22Rv1 (cell line): ENCODE results near the gene SAMD4A.

Source experiments
- H3K27ac ChIP-seq: fragments of 450-650 bp; 2 replicates; pipeline ENCODE4 v1.5.1; 2017
- ZFX ChIP-seq: fragments of 450-650 bp; IDR thresholded peaks from 2 replicates; pipeline ENCODE4 v1.6.1; 2017; ENCODE audit warnings: antibody characterized with exemption, borderline replicate concordance
- TF ChIP-seq, protein P1 (sequence below): fragments of 450-650 bp; IDR thresholded peaks from 2 replicates; pipeline ENCODE4 v1.5.1; 2017; ENCODE audit warnings: mild to moderate bottlenecking

Gene SAMD4A

DNA sequence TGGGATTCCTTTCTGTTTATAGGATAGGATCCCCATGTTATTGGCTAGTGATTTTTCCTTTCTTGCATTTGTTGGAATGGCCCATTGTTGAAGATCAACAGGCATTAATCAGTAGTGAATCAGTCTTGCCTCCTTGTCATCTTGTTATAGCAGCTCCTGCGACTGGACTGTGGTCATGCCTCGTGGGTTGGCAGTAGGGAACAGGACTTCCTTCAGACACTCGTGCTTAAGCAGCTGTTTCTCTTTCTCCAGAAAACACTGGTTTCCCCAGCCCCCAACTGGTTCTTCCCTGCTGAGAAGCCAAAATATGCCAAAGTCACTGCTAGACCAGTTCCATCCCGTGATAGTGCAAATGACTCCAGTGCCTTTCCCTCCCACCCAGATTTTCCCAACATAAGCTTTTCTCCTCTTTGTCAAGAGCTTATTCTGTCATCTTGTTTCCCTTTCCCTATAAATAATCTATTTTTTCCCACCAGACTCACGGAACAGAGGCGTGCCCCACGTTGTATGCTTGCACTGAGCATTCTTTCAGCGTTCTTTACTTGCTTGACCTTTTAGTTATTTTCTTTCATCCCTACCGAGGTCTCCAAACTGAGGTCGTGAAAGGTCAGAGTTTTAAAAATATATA lies 83.5 kb downstream of the SAMD4A start:
- no peak overlapping the region for H3K27ac ChIP-seq
- no peak for TF ChIP-seq ZFX
- TF ChIP-seq, protein P1, sequence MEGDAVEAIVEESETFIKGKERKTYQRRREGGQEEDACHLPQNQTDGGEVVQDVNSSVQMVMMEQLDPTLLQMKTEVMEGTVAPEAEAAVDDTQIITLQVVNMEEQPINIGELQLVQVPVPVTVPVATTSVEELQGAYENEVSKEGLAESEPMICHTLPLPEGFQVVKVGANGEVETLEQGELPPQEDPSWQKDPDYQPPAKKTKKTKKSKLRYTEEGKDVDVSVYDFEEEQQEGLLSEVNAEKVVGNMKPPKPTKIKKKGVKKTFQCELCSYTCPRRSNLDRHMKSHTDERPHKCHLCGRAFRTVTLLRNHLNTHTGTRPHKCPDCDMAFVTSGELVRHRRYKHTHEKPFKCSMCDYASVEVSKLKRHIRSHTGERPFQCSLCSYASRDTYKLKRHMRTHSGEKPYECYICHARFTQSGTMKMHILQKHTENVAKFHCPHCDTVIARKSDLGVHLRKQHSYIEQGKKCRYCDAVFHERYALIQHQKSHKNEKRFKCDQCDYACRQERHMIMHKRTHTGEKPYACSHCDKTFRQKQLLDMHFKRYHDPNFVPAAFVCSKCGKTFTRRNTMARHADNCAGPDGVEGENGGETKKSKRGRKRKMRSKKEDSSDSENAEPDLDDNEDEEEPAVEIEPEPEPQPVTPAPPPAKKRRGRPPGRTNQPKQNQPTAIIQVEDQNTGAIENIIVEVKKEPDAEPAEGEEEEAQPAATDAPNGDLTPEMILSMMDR: no peak

DNA sequence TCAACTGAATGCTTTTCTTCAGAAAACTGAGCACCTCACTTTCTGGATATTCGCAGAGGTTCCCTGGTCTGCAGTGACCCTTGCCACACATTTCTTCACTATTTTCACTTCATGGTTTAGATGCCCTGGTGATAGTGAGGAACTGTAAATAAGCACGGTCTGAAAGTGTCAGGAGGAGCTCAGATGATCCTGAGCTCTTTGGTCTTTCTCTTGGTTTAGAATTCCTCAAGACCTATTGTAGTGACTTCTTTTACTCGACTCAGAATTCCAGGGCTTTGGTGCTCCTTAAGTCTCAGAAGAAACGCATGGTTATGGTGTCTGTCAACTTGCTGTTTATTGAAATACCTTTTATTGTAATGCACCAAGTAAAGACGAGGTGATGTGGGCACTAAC lies 84.0 kb downstream of the SAMD4A start:
- no peak overlapping the region for H3K27ac ChIP-seq
- TF ChIP-seq ZFX: no peak
- TF ChIP-seq, protein P1: no peak

DNA sequence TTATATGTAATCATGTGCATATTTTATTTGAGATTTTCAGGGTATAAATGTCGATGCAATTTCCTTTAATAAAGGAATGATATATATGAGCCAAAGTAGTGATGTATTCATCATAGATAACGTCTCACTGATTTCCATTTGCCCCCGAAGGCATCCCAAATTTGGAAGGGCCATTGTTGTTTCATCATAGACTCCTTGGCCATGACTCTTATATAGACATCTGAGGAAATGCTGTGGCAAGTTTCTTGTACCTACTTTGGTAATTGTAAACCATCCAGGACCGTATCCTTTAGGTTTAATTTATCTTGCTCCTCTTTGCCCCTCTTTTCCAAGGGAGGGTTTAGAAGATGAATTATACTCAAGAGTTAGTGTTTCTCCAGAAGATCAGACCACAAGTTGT lies 84.7 kb downstream of the SAMD4A start:
- TF ChIP-seq, protein P1: no peak
- no peak for TF ChIP-seq ZFX
- H3K27ac ChIP-seq: no peak overlapping the region

DNA sequence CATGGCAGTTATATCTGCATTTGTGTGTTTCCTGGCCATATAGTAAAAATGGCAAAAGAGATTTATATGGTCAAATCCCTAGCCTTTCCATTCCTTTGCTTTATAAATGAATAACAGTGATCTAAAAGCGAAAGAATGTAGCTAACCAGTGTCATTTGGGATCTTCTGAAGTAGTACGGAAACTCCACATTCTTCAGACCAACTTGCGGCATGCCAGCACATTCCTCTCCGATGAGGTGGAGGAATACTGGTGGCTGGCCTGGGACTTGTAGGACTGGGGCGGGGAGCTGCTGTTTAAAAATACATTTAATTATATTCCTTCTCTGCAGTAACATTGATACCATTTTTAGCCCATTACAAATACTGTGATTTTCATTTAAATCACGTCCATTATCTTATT lies 85.3 kb downstream of the SAMD4A start:
- TF ChIP-seq, protein P1: no peak
- TF ChIP-seq ZFX: no peak
- H3K27ac ChIP-seq: no peak overlapping the region

DNA sequence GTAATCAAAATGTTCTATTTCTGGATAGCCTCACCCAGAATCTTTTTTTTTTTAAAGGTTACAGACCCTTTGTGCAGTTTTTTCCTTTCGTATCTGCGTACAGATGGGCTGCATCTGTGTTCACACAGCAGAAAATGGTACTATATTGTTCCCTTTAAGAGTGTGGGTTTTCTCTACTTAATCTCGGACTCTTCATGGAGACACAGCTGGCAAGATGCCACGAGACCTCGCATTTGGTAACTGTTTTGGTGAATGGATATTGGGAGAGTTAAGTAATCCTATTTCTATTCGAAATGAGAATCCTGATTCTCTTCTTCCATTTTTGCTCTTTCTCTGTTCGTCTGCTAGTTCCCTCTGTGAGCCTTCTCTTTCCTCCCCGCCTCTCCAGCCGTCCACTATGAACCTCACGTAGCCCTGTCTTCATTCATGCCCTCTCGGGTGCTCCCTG lies 85.7 kb downstream of the SAMD4A start:
- H3K27ac ChIP-seq: no peak overlapping the region
- TF ChIP-seq, protein P1: no peak
- TF ChIP-seq ZFX: no peak

DNA sequence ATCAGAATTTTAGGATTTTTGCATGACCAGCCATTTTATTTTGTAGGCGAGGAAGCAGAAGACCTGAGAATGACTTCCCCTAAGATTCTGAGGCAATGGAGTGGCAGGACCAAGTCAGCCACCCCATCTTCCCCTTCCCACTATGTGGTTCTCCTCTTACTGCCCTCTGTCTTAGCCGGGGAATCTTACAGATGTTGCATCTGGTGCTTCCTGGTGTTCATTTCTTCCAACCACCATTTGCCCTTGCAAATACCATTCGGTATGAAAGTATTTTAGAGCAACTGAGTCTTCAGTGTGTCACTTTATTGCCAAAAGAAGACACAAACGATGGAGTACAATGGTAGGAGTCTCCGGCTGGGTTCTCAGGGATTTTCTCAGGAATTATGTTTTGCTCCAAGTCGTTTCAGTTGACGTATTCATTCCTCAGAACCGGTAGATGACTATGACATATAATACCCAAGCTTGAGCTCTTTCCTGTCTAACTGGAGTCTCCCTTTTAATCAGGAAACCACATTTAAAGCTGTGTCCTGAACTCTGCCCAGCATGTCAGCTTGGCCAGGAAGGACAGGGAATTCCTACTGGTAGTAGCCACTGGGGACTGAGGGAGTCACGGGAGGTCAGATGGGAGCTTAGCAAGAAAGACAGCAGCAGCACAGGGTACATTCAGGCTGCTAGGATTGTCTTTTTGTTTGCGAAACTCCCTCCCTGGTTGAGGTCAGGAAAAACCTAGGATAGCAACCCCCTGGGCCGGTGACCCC lies 87.0 kb downstream of the SAMD4A start:
- TF ChIP-seq, protein P1: no peak
- TF ChIP-seq ZFX: no peak
- H3K27ac ChIP-seq: no peak overlapping the region

DNA sequence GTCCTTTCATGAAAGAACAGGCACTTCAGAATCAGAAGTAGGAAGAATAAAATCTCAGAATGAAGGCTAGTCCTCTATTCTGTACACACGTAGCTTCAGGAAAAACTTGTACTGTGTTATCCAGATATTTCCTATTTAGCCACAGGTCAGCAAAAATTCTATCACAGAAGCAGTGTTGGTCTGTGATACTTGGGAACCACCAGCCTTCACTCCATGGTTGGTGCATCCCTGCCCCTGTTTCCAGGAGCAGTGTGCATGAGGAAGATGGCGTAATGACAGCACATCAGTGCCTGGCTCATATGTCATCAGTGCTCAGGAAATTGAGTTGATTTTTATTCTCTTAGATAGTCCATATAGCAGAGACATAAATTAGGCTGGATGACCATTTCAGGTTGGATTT lies 87.7 kb downstream of the SAMD4A start:
- TF ChIP-seq, protein P1: no peak
- no peak for TF ChIP-seq ZFX
- no peak overlapping the region for H3K27ac ChIP-seq
